Stimulated activated CD4-positive, alpha-beta T cell treated with anti-CD3 and anti-CD28 coated beads, Interleukin-15, amount 100 ng/mL, for 1 hour (primary cell): Measurements from ENCODE around the gene SKOR2.
A peak's percentile ranks its signal among the peaks of the same experiment; 100 is the strongest.
"Not testable (repeated sequence)": the region's sequence is repeated elsewhere in the genome, so short reads cannot be mapped to it uniquely, and the experiment has no call there.

ENCODE experiments used
- DNase-seq, 2 donors: peaks; one replicate each; pipeline ENCODE4 v3.0.0-alpha.2; 2020; ENCODE audit warnings: low read depth in 1 of 2, low spot score in 1 of 2

Gene SKOR2

DNA sequence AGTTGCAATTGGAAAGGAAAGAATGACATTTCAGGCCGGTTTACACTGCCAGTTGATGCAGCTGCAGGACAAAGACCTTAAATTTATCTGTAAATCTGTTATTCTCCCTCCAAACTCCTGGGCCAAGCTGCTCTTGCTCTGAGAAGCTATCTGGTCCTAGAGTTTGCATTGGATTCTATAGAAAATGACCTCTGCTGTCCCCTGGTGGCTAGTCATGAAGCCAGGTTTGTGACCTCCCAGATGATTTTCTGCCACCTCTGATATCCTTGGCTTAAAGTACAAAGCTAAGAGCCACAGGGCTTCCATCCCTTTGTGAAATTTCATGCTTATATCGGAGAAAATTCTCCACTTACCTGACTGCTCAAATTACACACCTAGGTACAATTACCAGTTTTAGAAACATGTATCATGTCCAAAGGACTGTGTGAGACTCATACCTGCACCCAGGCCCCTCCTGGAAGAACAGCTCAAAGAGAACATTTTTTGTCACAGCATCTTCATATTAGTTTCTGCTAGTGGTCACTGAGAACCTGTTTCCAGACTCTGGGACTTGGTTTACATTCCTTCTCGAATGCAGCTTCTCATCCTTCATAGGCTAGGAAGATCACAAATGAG, 46.4 kb downstream of the SKOR2 start:
- DNase-seq = no peak

DNA sequence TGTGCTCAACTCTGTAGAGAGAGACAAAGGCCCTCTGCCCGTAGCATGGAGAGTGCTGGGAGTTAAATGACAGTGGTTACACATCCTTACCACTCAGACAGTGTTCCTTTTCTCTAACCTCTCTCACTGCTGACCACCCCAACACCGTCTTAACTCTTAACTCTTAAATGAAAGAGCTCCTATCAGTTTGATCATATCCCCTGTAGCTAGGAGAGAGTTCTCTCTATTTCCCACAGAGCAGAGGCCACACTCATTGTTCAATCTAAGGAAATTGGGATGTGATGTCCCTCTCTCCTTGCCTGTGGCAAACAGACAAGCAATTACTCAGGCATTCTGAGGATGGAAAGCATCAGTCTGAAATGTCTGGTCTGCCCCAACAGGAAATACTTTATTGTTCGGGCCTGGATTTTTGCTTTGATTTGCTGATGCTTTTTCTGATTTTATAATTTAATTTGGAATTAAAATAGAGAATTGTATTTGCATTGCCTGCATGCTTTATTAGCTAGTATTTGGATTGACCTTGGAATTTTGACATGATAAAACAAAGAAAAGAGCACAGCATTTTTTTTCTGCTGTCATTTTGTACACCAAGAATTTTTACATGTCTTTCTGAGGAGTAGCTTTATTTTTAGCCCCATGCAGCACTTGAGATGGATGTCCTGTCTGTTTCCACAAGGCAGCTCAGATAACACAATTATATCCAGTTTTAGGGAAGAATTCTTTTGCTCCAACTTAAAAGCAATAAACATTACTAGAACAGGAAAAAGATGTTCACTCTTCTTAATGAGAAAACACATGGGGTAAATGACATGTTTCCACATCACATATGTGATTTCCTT, 47.6 kb downstream of the SKOR2 start:
- no peak for DNase-seq

DNA sequence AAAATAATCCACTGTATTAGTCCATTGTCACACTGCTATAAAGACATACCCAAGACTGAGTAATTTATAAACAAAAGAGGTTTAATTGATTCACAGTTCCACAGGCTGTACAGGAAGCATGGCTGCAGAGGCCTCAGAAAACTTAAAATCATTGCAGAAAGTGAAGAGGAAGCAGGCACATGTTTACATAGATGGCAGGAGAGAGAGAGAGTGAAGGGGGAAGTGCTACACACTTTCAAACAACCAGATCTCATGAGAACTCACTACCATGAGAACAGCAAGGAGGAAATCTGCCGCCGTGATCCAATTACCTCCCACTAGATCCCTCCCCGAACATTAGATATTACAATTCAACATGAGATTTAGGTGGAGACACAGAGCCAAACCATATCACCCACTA, 55.5 kb downstream of the SKOR2 start:
- DNase-seq = not testable (repeated sequence)

DNA sequence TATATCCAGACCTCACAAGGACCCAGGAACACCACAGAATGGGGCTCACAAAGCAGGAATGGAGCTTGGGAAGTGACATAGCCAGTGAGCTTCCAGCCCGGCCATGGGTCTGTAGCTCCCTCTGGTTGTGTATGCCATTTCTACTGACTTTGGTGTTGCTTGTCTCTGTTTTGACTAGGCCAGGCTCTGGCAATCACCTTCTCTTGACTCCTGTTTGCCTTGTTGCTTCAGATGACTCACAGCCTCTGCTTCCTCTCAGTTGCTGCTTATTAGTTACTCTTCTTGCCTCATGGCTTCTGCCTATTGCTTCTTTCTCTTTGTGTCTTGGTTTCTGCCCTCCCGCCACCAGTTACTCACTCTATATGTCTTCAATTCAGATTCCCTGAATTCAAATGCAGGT, 59.5 kb downstream of the SKOR2 start:
- DNase-seq = no peak

DNA sequence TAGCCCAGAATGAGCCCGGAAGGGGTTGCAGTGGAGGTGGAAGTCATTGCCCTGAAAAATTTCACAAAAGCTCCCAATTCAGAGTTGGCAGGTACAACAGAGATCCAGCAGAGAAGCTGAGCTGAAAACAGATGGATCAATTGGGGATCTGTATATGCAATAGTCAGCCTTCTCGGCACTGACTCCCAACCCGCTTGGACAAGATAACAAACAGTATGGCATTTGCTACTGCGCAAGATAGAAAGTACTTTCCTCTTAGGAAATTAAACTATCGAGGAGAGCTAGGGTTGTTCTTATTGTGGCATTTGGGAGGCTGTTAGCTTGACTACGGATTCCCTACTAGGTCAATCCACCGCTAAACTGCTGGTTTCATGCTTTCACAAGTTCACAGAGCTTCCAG, 63.7 kb downstream of the SKOR2 start:
- DNase-seq = no peak

DNA sequence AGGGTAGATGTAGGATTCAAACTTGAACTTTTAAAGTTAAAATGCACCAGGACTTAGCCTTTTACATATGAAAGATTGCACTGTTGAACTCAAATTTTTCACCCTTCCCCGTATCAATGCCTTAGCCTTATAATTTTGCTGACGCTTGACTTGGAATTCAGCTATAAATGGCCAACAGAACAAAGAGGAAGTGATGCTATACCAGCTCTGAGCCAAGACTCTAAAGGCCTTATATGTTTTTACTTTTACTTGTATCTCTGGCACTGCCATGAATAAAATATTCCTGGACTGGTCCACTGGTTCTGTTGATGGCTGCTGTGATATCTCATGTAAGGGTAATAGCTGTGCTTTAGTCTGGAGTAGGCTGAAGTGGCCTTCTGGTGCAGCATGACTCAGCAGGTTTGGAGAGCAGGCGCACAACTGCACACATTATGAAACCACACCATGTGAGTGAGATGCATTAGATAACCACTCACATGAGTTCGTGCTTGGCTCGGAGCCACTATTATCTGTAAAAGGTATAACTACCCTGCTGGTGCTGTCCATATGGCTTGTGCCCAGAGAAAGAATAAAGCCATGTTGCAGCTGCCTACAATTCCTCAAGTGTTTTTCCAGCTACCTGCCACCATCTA, 66.9 kb downstream of the SKOR2 start:
- DNase-seq = no peak

DNA sequence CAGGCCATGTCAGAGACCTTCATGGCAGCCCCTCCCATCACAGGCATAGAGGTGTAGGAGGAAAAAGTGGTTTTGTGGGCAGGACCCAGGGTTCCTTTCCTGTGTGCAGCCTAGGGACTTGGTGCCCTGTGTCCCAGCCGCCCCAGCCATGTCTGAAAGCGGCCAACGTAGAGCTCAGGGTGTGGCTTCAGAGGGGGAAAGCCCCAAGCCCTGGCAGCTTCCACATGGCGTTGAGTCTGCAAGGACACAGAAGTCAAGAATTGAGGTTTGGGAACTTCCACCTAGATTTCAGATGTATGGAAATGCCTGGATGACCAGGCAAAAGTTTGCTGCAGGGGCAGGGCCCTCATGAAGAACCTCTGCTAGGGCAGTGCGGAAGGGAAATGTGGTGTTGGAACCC, 69.3 kb downstream of the SKOR2 start:
- not testable (repeated sequence) for DNase-seq

DNA sequence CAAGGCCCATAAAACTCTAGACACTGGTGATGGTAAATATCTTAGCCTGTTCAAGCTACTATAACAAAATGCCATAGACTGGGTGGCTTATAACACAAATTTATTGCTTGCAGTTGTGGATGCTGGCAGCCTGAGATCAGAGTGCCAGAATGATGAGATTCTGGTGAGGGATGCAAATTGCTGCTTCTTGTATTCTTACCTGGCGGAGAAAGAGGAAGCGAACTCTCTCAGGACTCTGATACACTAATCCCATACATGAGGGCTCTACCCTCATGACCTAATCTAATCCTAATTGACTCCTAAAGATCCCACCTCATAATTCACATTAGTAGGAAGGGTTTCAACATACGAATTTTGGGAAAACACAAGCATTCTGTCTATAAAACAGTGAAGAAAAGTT, 70.7 kb downstream of the SKOR2 start:
- DNase-seq = no peak

DNA sequence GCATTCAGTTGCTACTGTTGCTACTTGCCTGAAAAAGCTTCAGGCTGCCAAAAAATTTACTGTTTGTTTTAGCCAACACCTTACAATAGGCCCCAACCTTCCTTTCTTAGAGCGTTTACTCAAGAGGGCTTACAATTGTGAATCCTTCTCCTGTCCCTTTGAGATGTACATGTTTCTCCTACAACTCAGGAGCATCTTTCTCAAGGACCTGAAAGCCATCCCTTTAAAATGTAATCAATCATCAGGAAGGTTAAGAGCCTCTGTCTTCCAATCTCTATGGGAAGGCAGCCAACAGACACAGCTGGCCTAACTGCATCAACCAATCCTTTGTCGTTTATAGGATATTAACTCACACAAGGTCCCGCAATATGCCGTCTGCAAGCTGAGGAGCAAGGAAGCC, 71.9 kb downstream of the SKOR2 start:
- DNase-seq = no peak

DNA sequence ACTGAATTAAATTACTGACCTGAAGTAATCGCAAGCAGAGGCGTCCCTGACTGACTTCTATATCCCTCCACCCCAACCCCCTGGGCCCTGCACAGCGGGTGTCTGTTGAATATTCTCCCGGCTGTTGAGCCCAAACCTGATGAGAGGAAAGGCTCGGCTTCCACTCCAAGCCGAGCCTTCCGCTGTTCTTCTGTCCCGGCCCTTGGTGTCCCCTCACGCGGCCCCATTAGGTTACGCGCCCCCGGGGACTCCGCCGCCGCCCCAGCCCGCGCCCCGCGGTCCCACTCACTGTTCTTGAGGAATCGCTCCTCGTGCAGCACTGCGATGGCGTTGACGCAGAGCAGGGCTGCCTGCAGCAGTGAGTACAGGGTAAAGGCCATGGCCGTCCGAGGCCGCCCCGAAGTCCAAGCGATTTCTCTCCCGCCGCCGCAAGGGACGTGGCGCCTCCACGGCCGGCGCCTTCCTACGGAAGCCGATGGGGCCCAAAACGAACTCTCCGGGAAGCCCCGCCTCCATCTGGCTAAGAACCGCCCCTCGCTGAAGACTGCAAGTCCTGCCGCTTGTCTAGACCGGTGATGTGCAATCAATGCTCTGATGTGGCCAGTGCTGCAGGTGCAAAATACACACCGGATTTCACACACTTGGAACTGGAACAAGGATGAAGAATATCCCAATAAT, 75.4 kb downstream of the SKOR2 start, which contains the start of gene IER3IP1:
IER3IP1 (minus strand) TSS at position 467 of the 678 bp plus-strand sequence; CDS start at position 380, 87 bp downstream.
- DNase-seq = peak; percentile 72 to 84

DNA sequence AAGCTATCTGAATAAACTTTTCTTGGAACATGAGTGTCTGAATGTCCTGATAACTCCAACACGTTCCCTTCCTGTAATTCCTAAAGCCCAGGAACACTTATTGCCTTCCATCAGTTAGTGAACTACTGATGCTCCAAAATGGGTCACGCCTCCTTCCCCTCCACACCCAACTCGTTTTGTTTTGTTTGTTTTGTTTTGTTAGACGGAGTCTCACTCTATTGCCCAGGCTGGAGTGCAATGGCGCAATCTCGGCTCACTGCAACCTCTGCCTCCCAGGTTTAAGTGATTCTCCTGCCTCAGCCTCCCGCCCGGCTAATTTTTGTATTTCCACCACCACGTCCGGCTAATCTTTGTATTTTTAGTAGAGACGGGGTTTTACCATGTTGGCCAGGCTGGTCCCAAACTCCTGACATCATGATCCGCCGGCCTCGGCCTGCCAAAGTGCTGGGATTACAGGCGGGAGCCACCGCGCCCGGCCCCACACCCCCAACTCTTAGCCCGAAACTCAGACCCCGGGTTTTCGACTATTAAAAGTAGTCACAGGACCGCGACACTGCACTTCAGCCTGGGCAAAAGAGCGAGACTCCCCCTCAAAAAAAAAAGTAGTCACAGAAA, 76.1 kb downstream of the SKOR2 start:
- DNase-seq = no peak

DNA sequence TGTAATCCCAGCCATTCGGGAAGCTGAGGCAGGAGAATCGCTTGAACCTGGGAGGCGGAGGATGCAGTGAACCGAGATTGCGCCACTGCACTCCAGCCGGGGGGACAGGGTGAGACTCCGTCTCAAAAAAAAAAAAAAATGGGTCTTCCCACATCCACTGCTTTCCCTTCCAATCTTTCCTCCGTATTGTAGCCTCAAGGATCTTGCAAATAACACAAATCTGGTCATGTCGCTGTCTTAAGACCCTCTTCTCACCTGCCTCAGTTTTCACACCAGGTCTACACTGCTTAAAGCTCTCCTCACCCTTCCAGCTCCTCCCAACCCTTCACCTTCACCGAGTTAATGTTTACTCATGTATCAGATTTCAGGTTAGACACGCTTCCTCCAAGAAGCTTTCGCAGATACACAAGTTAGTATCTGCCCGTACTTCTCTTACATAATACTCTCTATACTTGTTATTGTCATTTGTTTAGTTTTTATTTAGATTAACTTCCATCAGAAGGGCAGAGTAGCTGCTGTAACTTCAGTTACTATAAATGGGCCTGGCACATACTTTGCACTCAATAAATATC, 76.8 kb downstream of the SKOR2 start:
- no peak for DNase-seq

DNA sequence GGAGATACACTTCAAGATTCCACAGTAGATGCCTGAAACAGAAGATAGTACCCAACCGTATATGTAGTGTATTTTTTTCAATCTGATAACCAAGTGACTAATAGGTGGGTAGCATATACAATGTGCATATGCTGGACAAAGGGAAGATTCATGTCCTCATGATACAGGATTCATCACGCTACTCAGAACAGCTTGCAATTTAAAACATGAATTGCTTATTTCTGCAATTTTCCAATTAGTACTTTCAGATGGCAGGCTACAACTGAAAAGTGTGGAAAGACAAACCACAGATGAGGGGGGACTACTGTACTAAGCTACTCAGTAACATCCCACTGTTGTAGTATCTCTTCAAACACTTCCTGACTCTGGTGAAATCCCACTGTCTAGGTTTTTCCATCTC, 79.0 kb downstream of the SKOR2 start:
- no peak for DNase-seq

DNA sequence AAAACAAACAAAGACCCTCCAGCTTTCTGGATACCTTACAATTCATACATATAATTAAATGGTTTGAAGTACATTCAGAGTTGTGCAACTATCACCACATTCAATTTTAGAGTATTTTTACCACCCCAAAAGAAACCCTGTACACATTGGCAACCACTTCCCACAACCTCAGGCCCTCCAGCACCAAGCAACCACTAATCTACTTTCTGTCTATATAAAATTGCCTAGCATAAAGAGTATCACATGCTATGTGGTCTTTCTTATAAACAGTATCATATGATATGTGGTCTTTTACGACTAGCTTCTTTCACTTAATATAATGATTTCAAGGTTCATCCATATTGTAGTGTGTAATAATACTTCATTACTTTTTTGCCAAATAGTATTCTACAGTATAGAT, 82.5 kb downstream of the SKOR2 start:
- no peak for DNase-seq

DNA sequence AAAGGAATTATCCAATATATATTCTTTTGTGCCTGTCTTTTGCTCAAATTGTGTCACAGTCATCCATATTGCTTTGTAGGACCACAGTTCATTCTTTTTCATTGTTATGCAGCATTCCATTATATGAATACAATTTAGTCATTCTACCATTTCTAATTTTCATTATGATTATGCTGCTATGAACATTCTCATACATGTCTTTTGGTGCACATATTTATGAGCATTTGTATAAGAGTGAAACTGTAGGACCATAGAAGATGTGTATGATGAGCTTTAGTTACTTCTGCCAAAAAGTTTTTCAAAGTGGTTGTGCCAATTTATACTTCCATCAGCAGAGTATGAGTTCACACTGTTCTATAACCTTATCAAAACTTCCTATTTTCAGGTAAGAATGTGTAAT, 83.0 kb downstream of the SKOR2 start:
- DNase-seq = no peak

DNA sequence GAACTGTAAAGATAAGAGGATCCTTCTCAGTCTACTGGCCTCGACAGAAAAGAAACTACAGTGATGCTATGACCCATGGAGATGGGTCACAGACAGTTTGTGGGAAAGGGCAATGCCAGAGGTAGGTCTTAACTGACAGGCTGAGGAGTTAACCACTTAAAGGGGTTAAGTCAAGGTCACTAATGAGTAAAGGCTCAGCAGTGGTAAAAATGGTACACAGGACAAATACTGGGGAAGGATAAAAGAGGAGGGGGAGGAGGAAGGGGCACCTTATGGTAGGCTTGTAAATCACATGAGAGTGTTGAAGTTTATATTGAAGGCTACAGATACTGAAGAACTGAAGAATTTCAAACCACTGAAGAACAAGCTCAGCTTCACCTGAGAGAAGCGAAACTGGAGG, 85.2 kb downstream of the SKOR2 start:
- no peak for DNase-seq

DNA sequence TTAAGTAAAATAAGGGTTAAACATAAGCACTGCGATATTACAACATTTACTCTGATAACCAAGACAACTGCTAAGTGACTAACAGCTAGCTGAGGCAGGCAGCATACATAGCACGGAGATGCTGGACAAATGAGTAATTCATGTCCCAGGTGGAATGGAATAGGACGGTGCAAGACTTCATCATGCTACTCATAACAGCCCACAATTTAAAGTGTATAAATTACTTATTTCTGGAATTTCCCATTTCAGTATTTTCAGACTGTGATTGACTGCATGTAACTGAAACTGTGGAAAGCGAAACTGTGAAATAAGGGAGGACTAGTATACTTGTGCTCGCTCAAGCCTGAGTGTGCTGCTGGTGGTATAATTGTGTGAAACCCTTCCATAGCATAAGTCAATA, 88.2 kb downstream of the SKOR2 start:
- no peak for DNase-seq

DNA sequence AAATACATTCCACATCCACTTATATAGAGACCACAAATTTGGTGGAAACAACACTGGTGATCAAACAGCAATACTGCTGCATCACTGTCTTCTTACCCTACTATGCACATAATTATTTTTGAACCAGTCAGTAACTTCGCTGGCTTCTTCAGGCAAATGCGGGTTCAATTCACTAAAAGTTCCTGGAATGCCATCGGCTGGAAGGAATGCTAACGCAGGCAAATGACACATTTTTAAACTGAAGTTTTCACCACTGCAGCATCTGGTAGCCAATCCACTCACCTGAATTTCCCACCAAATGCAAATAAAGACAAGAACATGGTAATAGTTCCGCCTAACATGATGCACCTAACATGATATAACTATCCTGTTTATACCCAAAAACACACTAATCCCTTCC, 91.2 kb downstream of the SKOR2 start:
- DNase-seq = no peak

DNA sequence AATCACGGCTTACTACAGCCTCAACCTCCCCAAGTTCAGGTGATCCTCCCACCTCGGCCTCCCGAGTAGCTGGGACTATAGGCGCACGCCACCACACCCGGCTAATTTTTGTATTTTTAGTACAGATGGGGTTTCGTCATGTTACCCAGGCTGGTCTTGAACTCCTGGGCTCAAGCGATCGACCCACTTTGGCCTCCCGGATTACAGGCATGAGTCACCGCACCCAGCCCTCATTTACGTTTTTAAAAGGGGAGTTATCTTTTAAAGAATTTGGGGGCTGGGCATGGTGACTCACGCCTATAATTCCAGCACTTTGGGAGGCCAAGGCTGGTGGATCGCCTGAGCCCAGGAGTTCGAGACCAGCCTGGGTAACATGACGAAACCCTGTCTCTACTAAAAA, 93.1 kb downstream of the SKOR2 start:
- DNase-seq = not testable (repeated sequence)
